GM12801 (cell line): Measurements from ENCODE around the gene CRLF3.

Source experiments
- CTCF ChIP-seq: IDR thresholded peaks from one replicate; pipeline ENCODE4 v1.5.1; 2011; ENCODE audit warnings: control low read depth; ENCODE audit not compliant: insufficient read length; ENCODE audit errors: extremely low read depth

CRLF3 gene

GRCh38 chr17:30790279-30790678 is 34.2 kb downstream of the CRLF3 start:
- TF ChIP-seq CTCF: no peak

GRCh38 chr17:30788918-30789317 is 35.6 kb downstream of the CRLF3 start:
- TF ChIP-seq CTCF: no peak

- no peak for TF ChIP-seq CTCF
Observed at GRCh38 chr17:30782206-30782605, 42.3 kb downstream of the CRLF3 start.

- no peak for TF ChIP-seq CTCF
Observed at GRCh38 chr17:30780343-30780742, 44.1 kb downstream of the CRLF3 start.

- no peak for TF ChIP-seq CTCF
Observed at GRCh38 chr17:30761060-30761459, 63.4 kb downstream of the CRLF3 start.
